Common myeloid progenitor, CD34-positive (primary cell): ENCODE measurements around the gene FCN1.

Source experiments
- CTCF ChIA-PET: fragments of 350-600 bp; sonication (Branson Sonifier 250); formaldehyde crosslinking; loops from one replicate; lab custom pipeline; 2021; ENCODE audit warnings: antibody characterized with exemption; lab: Charles Lee
- POLR2A ChIA-PET: fragments of 350-600 bp; sonication (Branson Sonifier 250); formaldehyde crosslinking; loops from one replicate; lab custom pipeline; 2021; ENCODE audit warnings: antibody characterized with exemption; lab: Charles Lee
- DNase-seq, 3 donors: peaks; one replicate each; pipeline versions ENCODE4 v3.0.0 to v3.0.0-alpha.2; 2013
- H3K27ac ChIP-seq, 2 experiments: 1 replicate in 1 of 2; 2 replicates in 1 of 2; pipeline ENCODE4 v1.7.0; 2013; ENCODE audit warnings: inconsistent platforms in 2 of 2, low read length in 2 of 2, mild to moderate bottlenecking in 2 of 2, low read depth in 1 of 2, moderate library complexity in 1 of 2; ENCODE audit not compliant: severe bottlenecking in 2 of 2, insufficient read depth in 1 of 2, poor library complexity in 1 of 2
- H3K27me3 ChIP-seq, 5 experiments: replicated peaks in 2 of 5; 1 replicate in 3 of 5; 2 replicates in 2 of 5; pipeline versions ENCODE4 v1.6.1 to v1.7.0; 2013; ENCODE audit warnings: low read length in 4 of 5, mild to moderate bottlenecking in 2 of 5, moderate library complexity in 2 of 5, inconsistent platforms in 1 of 5; ENCODE audit not compliant: insufficient read depth in 5 of 5, control insufficient read depth in 4 of 5
- H3K36me3 ChIP-seq, 4 experiments: 1 replicate in 2 of 4; 2 replicates in 2 of 4; pipeline versions ENCODE4 v1.6.1 to v1.7.0; 2013; ENCODE audit warnings: low read length in 3 of 4, control low read depth in 1 of 4, mild to moderate bottlenecking in 1 of 4; ENCODE audit not compliant: control insufficient read depth in 4 of 4, insufficient read depth in 4 of 4
- H3K4me1 ChIP-seq, 4 experiments: 1 replicate in 3 of 4; 2 replicates in 1 of 4; pipeline versions ENCODE4 v1.6.1 to v1.7.1; 2013; ENCODE audit warnings: low read length in 3 of 4, mild to moderate bottlenecking in 3 of 4, control low read depth in 1 of 4, inconsistent platforms in 1 of 4, moderate library complexity in 1 of 4; ENCODE audit not compliant: control insufficient read depth in 4 of 4, insufficient read depth in 4 of 4; ENCODE audit errors: control extremely low read depth in 1 of 4
- H3K4me3 ChIP-seq, 7 experiments: 1 replicate in 4 of 7; 2 replicates in 3 of 7; pipeline versions ENCODE4 v1.5.1 to v1.7.0; 2013; ENCODE audit warnings: mild to moderate bottlenecking in 7 of 7, low read length in 6 of 7, moderate library complexity in 6 of 7, inconsistent platforms in 2 of 7, low read depth in 2 of 7, control low read depth in 1 of 7; ENCODE audit not compliant: insufficient read depth in 4 of 7, control insufficient read depth in 1 of 7; ENCODE audit errors: extremely low read depth in 1 of 7
- H3K9me3 ChIP-seq, 5 experiments: 1 replicate in 4 of 5; 2 replicates in 1 of 5; pipeline versions ENCODE4 v1.6.1 to v1.7.1; 2013; ENCODE audit warnings: low read length in 4 of 5, mild to moderate bottlenecking in 2 of 5, inconsistent platforms in 1 of 5, low read depth in 1 of 5, moderate library complexity in 1 of 5; ENCODE audit not compliant: control insufficient read depth in 4 of 5, insufficient read depth in 2 of 5; ENCODE audit errors: control extremely low read depth in 1 of 5
- WGBS: methylation state at CpG from one replicate; pipeline ENCODE4 v1.1.5; 2013; ENCODE audit not compliant: insufficient coverage; 5-methylcytosine and 5-hydroxymethylcytosine counted together

The FCN1 gene

GRCh38 chr9:134895567-134895907 lies 22.2 kb downstream of the FCN1 start:
- no peaks in the 10 kb centered on the region for H3K27me3 ChIP-seq
- H3K36me3 ChIP-seq = no peaks in the 10 kb centered on the region
- peaks cover 0 to 27% (median 17%) of the 10 kb centered on the region in 4 experiments for H3K4me1 ChIP-seq
- POLR2A ChIA-PET = no interaction called here
- WGBS = 93% methylated on average over 2 of the region's 2 CpGs
- no peak overlapping the region for H3K27ac ChIP-seq
- CTCF ChIA-PET = no interaction called here
- peaks cover 0 to 22% (median 1%) of the 10 kb centered on the region in 5 experiments for H3K9me3 ChIP-seq
- H3K4me3 ChIP-seq = no peak overlapping the region
- no peak for DNase-seq

DNA sequence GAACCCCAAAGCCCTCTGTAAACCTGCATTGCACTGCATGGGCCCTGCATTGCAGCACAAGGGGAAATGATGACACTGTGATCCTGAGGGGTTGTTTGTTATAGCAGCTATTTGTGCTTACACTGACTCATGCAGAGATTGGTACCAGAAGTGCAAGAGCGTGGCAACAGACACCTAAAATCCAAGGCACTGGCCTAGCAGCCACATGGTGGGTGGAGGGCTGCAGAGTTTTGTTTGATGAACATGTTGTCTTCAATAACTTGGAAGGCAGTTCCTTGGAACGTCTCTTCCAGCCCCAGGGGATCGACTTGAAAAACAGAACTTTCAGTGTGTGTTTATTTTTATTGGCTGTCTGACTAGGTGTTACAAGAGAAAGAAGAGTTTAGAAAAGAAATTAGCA lies 22.6 kb downstream of the FCN1 start:
- DNase-seq = no peak
- Histone ChIP-seq H3K4me1 (peaks cover 0 to 29% (median 17%) of the 10 kb centered on the region in 4 experiments), H3K9me3 (peaks cover 0 to 22% (median 1%) of the 10 kb centered on the region in 5 experiments), H3K27me3 (no peaks in the 10 kb centered on the region), H3K36me3 (no peaks in the 10 kb centered on the region), H3K4me3 (no peak overlapping the region), H3K27ac (no peak overlapping the region)
- POLR2A ChIA-PET = no interaction called here
- WGBS = 80% methylated on average over 3 of the region's 3 CpGs
- CTCF ChIA-PET = no interaction called here

GRCh38 chr9:134894136-134894860 lies 23.4 kb downstream of the FCN1 start:
- Histone ChIP-seq H3K27me3 (no peaks in the 10 kb centered on the region), H3K4me1 (peaks cover 0 to 36% (median 23%) of the 10 kb centered on the region in 4 experiments), H3K27ac (no peak overlapping the region), H3K9me3 (peaks cover 0 to 14% (median 0%) of the 10 kb centered on the region in 5 experiments), H3K36me3 (no peaks in the 10 kb centered on the region), H3K4me3 (no peak overlapping the region)
- WGBS = 96% methylated on average over 3 of the region's 7 CpGs
- ChIA-PET CTCF (no interaction called here), POLR2A (no interaction called here)
- DNase-seq = no peak

- CTCF ChIA-PET = no interaction called here
- POLR2A ChIA-PET = no interaction called here
- H3K9me3 ChIP-seq = peaks cover 0 to 4% (median 0%) of the 10 kb centered on the region in 5 experiments
- no peak for DNase-seq
- H3K27ac ChIP-seq = no peak overlapping the region
- 98% methylated on average over 7 of the region's 7 CpGs for WGBS
- H3K27me3 ChIP-seq = no peaks in the 10 kb centered on the region
- peaks cover 0 to 46% (median 32%) of the 10 kb centered on the region in 4 experiments for H3K4me1 ChIP-seq
- H3K4me3 ChIP-seq = no peak overlapping the region
- H3K36me3 ChIP-seq = no peaks in the 10 kb centered on the region
These were observed 24.8 kb downstream of the FCN1 start for GRCh38 chr9:134892820-134893420.

DNA sequence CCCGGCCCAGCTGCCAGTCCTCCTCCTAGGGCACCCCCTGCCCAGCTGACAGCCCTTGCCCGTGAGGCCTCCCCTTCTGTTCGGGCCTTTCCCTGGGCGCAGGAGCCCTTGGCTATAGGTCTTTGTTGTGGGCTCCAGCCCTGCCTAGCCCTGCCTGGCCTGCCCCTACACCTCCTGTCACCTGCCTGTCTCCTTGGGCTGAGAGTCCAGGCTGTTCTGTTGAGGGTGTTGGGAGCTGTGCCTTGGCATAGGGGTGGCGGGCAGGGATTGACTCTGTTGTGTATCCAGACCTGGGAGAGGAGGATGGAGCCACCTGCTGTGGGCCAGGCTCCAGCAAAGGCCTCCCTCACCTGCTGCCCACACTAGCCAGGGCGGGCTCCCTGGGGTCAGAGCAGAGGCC lies 25.5 kb downstream of the FCN1 start:
- CTCF ChIA-PET = no interaction called here
- Histone ChIP-seq H3K27ac (no peak overlapping the region), H3K4me3 (no peak overlapping the region), H3K9me3 (peaks cover 0 to 4% (median 0%) of the 10 kb centered on the region in 5 experiments), H3K4me1 (peaks cover 2 to 53% (median 39%) of the 10 kb centered on the region in 4 experiments), H3K27me3 (no peaks in the 10 kb centered on the region), H3K36me3 (no peaks in the 10 kb centered on the region)
- POLR2A ChIA-PET = no interaction called here
- no peak for DNase-seq
- WGBS = 100% methylated on average over 5 of the region's 6 CpGs

- 96% methylated on average over 5 of the region's 5 CpGs for WGBS
- ChIA-PET CTCF (no interaction called here), POLR2A (no interaction called here)
- no peak overlapping the region for H3K4me3 ChIP-seq
- no peak for DNase-seq
- H3K27ac ChIP-seq = no peak overlapping the region
- H3K4me1 ChIP-seq = peaks cover 6 to 58% (median 42%) of the 10 kb centered on the region in 4 experiments
- H3K9me3 ChIP-seq = peaks cover 0 to 4% (median 0%) of the 10 kb centered on the region in 5 experiments
- no peaks in the 10 kb centered on the region for H3K36me3 ChIP-seq
- H3K27me3 ChIP-seq = no peaks in the 10 kb centered on the region
These were observed 26.0 kb downstream of the FCN1 start for GRCh38 chr9:134891713-134892112.

- 82% methylated on average over 5 of the region's 8 CpGs for WGBS
- H3K27ac ChIP-seq = no peak overlapping the region
- CTCF ChIA-PET = interaction anchor here (0.6 kb wide), 1 partner anchor 349 kb away, joined by 3 read pairs; no protein-coding TSS in a partner anchor
These were observed 26.7 kb downstream of the FCN1 start for GRCh38 chr9:134891053-134891452.

More at GRCh38 chr9:134891053-134891452, 26.7 kb downstream of the FCN1 start:
- POLR2A ChIA-PET = no interaction called here
- Histone ChIP-seq H3K4me3 (no peak overlapping the region), H3K9me3 (peaks cover 0 to 4% (median 0%) of the 10 kb centered on the region in 5 experiments), H3K4me1 (peaks cover 6 to 56% (median 41%) of the 10 kb centered on the region in 4 experiments), H3K27me3 (no peaks in the 10 kb centered on the region), H3K36me3 (no peaks in the 10 kb centered on the region)
- DNase-seq = peak in 2 of 3 donors; percentile 13 to 31
